Adipose tissue (tissue), 3 donors: ENCODE results near the gene SRD5A1. TPM values are rescaled to one million over a fixed set of nuclear protein-coding genes. Genes with fewer than 3 reads are reported as not detected.

Source experiments
- H3K27ac ChIP-seq: one replicate; pipeline ENCODE4 v1.5.1; 2013; ENCODE audit warnings: low read depth, low read length
- WGBS, 3 donors: extraction: QIAGEN DNeasy Blood & Tissue Kit; methylation state at CpG; one replicate each; pipeline ENCODE4 v1.1.7; 2013; 5-methylcytosine and 5-hydroxymethylcytosine counted together
- polyA plus RNA-seq, 3 donors: library from polyadenylated mRNA; stranded (reverse); fragments of 200-250 nt; gene quantifications; one replicate each; pipeline ENCODE4 v1.2.3, GENCODE V29; 2013
- donor health status: healthy with polysubstance abuse.
- donor health status: Bipolar disorder and iron deficiency.
- donor health status: healthy.

The SRD5A1 gene
- polyA plus RNA-seq, 3 donors: 1.8 to 6.0 (median 2.8) TPM

GRCh38 chr5:6673963-6674362 is 40.7 kb downstream of the SRD5A1 start:
- H3K27ac ChIP-seq: no peak overlapping the region
- WGBS, 3 donors: 84 to 95% (median 85%) methylated on average over 1 of the region's 1 CpG

- no peak overlapping the region for H3K27ac ChIP-seq
- 95 to 96% (median 96%) methylated on average over 3 of the region's 3 CpGs for WGBS, 3 donors
Measured at GRCh38 chr5:6674421-6674820, 41.2 kb downstream of the SRD5A1 start.

DNA sequence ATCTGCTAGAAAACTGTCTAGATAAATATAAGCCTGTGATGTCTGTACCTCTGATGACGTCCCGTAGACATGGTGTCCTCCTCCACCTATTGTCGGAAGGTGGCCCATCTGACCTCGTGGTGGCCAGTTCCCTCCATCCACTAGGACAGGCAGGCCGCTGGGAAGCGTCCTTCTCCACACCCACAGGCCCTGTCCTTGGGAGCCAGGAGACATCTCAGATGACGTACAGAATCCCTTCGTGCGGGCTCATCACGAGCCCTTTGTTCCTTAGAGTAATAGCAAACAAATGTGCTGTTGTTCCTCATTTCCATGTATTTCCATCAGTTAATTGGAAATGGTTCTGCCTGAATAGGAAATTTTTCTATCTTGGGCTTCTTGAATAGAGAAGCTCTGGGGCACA is 41.6 kb downstream of the SRD5A1 start:
- 92 to 97% (median 96%) methylated on average over 10 of the region's 10 CpGs for WGBS, 3 donors
- H3K27ac ChIP-seq: no peak overlapping the region

- H3K27ac ChIP-seq: no peak overlapping the region
- 86 to 91% (median 91%) methylated on average over 5 of the region's 5 CpGs for WGBS, 3 donors
Measured at GRCh38 chr5:6675784-6676491, 42.7 kb downstream of the SRD5A1 start.

- H3K27ac ChIP-seq: no peak overlapping the region
- 62 to 78% (median 69%) methylated on average over 2 of the region's 2 CpGs for WGBS, 3 donors
Measured at GRCh38 chr5:6676702-6677101, 43.5 kb downstream of the SRD5A1 start.

GRCh38 chr5:6678385-6678784 is 45.1 kb downstream of the SRD5A1 start:
- WGBS, 3 donors: 71 to 82% (median 79%) methylated on average over 1 of the region's 1 CpG
- H3K27ac ChIP-seq: no peak overlapping the region

DNA sequence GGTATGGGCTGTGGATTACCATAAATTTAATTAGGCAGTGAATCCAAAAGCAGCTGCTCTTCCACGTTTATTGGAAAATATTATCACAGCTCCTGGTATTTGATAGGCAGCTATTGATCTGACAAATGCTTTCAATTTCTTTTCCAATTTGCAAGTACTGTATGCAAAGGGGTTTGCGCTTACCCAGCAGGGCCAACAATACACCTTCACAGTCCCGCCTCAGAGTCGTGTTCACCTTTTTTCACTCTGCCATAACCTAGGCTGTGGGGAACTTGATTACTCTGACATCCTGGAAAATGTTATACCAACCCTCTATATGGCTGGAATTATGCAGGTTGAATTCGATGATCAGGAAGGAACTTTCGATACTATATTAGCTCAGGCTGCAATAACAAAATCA is 47.7 kb downstream of the SRD5A1 start:
- WGBS, 3 donors: 53 to 66% (median 65%) methylated on average over 6 of the region's 6 CpGs
- no peak overlapping the region for H3K27ac ChIP-seq

DNA sequence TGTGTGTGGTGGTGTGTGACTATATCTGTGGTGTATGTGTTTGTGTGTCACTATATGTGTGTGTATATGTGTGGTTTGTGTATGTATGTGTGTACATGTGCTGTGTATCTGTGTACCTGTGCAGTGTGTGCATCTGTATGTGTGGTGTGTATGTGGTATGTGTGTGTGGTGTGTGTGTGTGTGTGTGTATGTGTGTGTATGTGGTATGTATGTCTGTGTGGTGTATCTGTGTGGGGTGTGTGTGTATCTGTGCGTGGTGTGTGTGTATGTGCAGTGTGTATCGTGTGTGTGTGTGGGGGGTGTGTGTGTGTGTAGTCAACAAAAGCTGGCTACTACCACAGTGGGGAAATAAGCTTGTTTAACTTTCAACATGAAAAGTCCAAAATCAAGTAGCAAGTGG is 48.4 kb downstream of the SRD5A1 start:
- WGBS, 3 donors: 44 to 91% (median 44%) methylated on average over 2 of the region's 2 CpGs
- no peak overlapping the region for H3K27ac ChIP-seq

- WGBS, 3 donors: 37 to 71% (median 60%) methylated on average over 11 of the region's 11 CpGs
- no peak overlapping the region for H3K27ac ChIP-seq
Measured at GRCh38 chr5:6682239-6682638, 49.0 kb downstream of the SRD5A1 start.

- H3K27ac ChIP-seq: no peak overlapping the region
- WGBS, 3 donors: 85 to 88% (median 87%) methylated on average over 8 of the region's 8 CpGs
Measured at GRCh38 chr5:6683241-6683640, 50.0 kb downstream of the SRD5A1 start.

- no peak overlapping the region for H3K27ac ChIP-seq
- WGBS, 3 donors: 74 to 85% (median 83%) methylated on average over 4 of the region's 4 CpGs
Measured at GRCh38 chr5:6684075-6684474, 50.8 kb downstream of the SRD5A1 start.

DNA sequence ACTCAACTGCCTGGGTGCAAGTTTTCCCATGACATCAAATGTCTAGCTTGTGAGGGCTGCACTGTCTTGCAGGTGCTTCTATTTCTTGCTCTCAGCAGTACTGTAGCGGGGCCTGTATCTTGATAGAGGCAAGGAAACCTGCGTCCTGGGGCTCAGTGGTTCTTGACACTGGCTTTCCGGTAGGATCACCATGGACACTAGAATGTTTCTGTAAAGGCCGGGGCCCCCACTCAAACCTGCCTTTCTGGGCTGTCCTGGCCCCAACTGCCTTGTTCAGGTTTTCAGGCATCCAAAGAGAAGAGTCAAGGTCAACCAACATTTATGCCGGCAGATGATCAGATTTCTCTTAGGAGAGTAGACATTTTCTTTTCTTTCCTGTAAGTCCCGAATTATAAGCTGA is 53.3 kb downstream of the SRD5A1 start:
- no peak overlapping the region for H3K27ac ChIP-seq
- 41 to 48% (median 45%) methylated on average over 6 of the region's 6 CpGs for WGBS, 3 donors

DNA sequence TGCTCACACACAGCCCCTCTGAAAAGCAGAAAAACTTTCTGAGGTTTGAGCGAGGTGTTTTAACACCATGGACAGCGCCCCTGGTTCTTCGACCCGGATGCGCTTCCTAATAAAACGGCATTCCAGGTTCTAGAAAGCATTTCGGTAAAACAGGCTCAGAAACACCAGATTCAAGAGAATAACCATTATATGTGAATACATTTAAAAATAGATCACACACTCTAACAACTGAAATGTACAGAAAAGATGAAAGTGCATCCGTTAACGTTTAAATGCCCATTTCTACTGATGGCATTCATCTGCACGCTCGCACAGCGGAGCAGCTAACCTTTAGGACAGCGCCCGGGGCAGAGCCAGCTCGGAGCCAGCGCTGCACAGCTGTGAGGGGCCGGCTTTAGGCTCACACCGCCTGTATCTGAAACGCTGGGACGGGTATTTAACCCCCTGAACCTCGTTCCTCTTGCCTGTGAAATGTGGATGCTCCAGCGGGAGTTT is 53.7 kb downstream of the SRD5A1 start:
- 2 to 3% (median 3%) methylated on average over 22 of the region's 22 CpGs for WGBS, 3 donors

DNA sequence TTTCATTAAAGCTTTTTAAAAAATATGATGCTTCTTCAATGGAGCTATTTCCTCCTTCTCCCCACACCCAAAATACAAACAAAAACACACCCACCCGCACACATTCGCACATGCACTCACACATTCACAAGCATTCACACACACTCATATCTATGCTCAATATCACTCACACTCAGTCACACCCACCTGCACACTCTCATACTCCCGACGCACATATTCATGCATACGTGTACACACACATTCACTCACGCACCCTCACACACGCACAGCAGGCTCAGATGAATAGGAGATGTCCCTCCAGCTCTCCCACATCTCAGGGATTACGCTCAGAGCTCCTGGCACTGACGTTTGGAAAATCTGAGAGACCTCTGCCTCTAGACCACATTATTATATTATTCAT is 54.3 kb downstream of the SRD5A1 start:
- WGBS, 3 donors: 63 to 76% (median 75%) methylated on average over 9 of the region's 9 CpGs
- H3K27ac ChIP-seq: no peak overlapping the region

More for the DNA sequence above, 53.7 kb downstream of the SRD5A1 start:
- H3K27ac ChIP-seq: no peak overlapping the region

DNA sequence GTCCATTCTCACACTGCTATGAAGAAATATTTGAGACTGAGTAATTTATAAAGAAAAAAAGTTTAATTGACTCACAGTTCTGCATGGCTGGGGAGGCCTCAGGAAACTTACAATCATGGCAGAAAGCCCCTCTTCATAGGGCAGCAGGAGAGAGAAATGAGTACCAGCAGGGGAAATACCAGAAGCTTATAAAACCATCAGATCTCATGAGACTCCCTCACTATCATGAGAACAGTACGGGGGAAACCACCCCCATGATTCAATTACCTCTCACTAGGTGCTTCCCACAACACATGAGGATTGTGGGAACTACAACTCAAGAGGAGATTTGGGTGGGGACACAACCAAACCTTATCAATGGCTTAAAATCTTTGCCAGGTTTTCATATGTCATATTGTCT is 59.7 kb downstream of the SRD5A1 start:
- 48 to 74% (median 69%) methylated on average over 1 of the region's 1 CpG for WGBS, 3 donors
- H3K27ac ChIP-seq: no peak overlapping the region

- 55 to 85% (median 85%) methylated on average over 1 of the region's 1 CpG for WGBS, 3 donors
Measured at GRCh38 chr5:6698696-6699095, 65.5 kb downstream of the SRD5A1 start.

DNA sequence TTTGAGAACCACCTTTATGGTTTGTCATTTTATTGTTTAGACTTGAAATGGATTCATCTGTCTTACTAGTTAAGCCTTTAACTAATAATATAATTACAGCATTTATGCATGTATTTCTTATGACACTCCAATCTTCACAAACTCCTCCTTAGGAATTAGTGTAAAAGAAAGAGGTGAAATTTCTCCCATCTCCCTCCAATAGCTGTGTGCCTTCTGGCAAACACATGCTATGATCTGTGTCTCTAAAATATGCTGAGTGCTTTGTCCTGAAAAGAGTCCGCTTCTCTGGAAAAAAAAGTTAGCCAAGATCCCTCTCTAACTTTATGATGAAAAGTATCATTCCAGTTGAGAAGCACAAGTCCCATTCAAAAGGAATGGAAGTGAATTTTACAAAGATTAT is 66.1 kb downstream of the SRD5A1 start:
- H3K27ac ChIP-seq: no peak overlapping the region
- WGBS, 3 donors: 53 to 78% (median 77%) methylated on average over 1 of the region's 1 CpG

More at GRCh38 chr5:6698696-6699095, 65.5 kb downstream of the SRD5A1 start:
- no peak overlapping the region for H3K27ac ChIP-seq

DNA sequence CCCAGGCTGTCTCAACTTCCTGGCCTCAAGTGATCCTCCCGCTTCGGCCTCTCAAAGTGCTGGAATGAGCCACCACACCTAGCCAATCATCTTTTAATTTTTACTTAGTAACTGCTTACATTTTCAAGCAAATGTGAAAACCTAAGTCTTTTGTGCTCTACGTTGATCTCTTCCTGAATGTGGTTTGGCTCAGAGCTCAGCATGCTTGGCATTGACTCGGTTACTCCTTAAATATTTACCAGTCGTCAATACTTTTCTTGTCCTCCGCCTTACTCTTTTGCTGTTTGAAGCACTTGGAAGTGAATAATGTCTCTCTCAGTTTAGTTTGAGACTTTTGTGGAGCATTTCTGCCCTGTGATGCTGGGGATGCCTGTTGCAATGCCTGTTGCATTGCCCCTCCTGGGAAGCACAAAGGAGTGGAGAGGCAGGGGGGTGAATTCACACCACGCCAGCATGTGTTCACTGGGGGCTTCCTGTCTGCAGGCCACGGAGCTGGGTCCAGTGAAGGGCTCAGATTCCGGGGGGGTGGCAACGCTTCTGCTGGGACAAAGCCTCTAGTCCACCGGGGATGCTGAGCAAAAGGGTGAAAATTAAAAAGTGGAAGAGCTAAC is 66.9 kb downstream of the SRD5A1 start:
- 43 to 55% (median 48%) methylated on average over 11 of the region's 11 CpGs for WGBS, 3 donors
- H3K27ac ChIP-seq: no peak overlapping the region

DNA sequence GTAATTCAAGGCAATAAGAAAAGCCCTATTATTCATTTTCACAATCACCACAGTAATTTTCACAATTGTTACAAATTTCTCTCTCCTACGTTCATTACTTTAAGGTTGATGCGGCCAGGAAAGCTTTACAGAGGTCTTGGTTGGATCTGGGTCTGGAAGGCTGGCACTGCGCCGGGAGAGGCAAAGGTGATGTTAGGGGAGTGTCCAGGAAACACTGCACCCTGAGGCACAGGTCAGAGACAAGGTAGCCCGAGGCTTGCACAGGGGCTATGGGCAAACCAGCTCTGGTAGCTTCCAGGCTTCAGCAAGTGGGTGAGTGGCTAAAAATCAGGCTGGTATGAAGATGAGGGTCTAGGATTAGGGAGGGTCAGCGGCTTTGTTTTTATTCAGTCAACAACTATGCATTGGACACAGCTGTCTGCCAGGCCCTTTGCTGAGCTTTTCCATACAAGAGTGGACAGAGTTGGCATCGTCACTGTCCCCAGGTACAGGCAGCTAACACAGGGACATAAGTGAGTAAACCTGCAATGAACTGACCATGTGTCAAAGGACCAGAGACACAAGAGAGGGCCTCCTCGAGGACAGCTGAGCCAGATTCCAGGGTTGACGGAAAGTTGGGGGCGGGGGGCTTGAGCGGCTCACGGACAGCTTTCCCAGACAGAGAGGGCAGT is 67.6 kb downstream of the SRD5A1 start:
- WGBS, 3 donors: 76 to 78% (median 77%) methylated on average over 12 of the region's 12 CpGs
- H3K27ac ChIP-seq: no peak overlapping the region
